ENCODE results near the gene PLIN1.

DNA sequence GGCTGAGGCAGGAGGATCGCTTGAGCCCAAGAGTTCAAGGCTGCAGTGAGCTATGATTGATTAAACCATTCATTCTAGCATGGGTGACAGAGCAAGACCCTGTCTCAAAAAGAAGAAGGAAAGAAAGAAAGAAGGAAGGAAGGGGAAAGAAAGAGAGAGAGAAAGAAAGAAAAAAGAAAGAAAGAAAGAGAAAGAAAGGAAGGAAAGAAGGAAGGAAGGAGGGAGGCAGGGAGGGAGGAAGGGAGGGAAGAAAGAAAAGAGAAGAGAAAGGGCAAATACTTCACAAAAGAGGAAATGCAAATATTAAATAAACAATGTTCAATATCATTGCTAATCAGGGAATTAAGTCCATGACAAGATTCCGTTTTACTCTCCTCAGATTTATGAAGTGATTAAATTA is 19.9 kb downstream of the PLIN1 start:
- TF ChIP-seq, protein P1, sequence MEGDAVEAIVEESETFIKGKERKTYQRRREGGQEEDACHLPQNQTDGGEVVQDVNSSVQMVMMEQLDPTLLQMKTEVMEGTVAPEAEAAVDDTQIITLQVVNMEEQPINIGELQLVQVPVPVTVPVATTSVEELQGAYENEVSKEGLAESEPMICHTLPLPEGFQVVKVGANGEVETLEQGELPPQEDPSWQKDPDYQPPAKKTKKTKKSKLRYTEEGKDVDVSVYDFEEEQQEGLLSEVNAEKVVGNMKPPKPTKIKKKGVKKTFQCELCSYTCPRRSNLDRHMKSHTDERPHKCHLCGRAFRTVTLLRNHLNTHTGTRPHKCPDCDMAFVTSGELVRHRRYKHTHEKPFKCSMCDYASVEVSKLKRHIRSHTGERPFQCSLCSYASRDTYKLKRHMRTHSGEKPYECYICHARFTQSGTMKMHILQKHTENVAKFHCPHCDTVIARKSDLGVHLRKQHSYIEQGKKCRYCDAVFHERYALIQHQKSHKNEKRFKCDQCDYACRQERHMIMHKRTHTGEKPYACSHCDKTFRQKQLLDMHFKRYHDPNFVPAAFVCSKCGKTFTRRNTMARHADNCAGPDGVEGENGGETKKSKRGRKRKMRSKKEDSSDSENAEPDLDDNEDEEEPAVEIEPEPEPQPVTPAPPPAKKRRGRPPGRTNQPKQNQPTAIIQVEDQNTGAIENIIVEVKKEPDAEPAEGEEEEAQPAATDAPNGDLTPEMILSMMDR (tag by site-specific recombination; IDR thresholded peaks at IDR 0.05), result no peak
- TF ChIP-seq ZNF350 (tag by site-specific recombination; IDR thresholded peaks at IDR 0.05) (no peak), KLF10 (tag by site-specific recombination; IDR thresholded peaks at IDR 0.05) (no peak), ZNF777 (tag by site-specific recombination; IDR thresholded peaks at IDR 0.05; ENCODE audit: borderline replicate concordance) (no peak)
- TF ChIP-seq, protein P2, sequence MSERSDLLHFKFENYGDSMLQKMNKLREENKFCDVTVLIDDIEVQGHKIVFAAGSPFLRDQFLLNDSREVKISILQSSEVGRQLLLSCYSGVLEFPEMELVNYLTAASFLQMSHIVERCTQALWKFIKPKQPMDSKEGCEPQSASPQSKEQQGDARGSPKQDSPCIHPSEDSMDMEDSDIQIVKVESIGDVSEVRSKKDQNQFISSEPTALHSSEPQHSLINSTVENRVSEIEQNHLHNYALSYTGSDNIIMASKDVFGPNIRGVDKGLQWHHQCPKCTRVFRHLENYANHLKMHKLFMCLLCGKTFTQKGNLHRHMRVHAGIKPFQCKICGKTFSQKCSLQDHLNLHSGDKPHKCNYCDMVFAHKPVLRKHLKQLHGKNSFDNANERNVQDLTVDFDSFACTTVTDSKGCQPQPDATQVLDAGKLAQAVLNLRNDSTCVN (tag by site-specific recombination; optimal IDR thresholded peaks at IDR 0.05), result no peak
